Right ventricle myocardium superior (tissue), 1 donor: ENCODE results near the gene GALNT14. TPM values are rescaled to one million over a fixed set of nuclear protein-coding genes. Genes with fewer than 3 reads are reported as not detected.
A peak's percentile ranks its signal among the peaks of the same experiment; 100 is the strongest.
"Not testable (repeated sequence)": the region's sequence is repeated elsewhere in the genome, so short reads cannot be mapped to it uniquely, and the experiment has no call there.

Experiments used
- ATAC-seq: fragments of 200-7000 bp; cut with Tn5 transposase; one replicate; pipeline ENCODE4 v1.9.1; 2020; ENCODE audit warnings: mild to moderate bottlenecking; ENCODE audit not compliant: poor library complexity
- DNase-seq: peaks from one replicate; pipeline ENCODE4 v3.0.0-alpha.2; 2020
- intact Hi-C: fragments of 100-400 bp; cut with DNase I; formaldehyde crosslinking; loops from one replicate; pipeline ENCODE4 v1.11.2; 2022
- long read RNA-seq: library from polyadenylated mRNA; unstranded; transcript quantifications from one replicate; pipeline ENCODE4 v2.0.0, GENCODE V29; 2021
- total RNA-seq: library from RNA; stranded (reverse); fragmentation: NEBNext Ultra II Directional; extraction: Animal tissue kit (Norgen Biotek cat#: 25700); gene quantifications from one replicate; pipeline ENCODE4 v1.2.1, GENCODE V29; 2021
- donor health status: DM: no; HTN: yes; CAD: no; lungs with severe emphysema.

Gene GALNT14
- 0.67 TPM for total RNA-seq
- long read RNA-seq, result 0 reads

DNA sequence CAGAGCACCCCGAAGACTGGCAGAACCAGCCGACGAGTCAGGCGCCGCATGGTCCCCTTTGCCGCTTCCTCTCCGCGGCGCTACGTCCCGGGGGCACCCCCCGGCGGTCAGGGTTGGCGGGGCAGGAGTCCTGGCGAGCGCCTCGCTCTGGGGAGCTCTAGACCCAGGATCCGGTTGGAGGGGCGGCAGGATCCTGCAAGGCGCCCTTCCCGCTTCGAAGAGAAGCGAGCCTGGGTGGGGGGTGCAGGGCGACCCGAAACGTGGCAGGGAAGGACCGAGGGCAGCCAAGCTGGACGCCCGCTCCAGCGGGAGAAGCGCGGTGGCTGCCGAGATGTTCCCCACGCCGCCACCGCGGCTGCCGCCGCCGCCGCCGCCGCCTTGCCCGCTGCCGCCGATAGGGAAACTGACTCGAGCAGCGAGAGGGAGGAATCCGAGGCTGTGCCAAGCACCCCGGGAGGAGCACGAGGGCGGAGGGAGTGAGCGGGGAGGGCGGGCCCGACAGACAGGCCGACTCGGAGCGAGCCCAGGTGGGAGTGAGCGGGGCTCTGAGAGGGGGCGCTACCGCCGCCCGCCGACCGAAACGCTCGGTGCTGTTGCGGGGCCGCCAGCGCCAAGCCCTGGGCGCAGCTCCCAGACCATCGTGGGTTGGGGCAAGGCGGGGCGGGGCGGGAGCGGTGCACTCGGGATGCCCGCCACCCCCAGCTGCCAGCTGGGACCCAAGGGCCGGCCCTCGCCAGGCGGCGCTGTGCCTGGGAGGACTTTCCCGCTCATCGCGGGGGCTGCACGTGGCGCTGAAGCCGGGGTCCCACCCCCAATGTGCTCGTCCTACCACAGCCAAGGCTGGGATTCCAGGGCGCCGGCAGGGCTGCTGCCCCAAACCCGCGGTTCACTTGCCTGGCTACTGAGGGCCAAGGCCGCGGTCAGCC lies at the start of gene GALNT14:
TSS of gene GALNT14 (minus strand) at position 404 of the 926 bp plus-strand sequence. CDS start at position 50, 354 bp downstream.
- DNase-seq, result peak; percentile 66
- ATAC-seq, result peak; percentile 89
- intact Hi-C loops, result no loop called here

DNA sequence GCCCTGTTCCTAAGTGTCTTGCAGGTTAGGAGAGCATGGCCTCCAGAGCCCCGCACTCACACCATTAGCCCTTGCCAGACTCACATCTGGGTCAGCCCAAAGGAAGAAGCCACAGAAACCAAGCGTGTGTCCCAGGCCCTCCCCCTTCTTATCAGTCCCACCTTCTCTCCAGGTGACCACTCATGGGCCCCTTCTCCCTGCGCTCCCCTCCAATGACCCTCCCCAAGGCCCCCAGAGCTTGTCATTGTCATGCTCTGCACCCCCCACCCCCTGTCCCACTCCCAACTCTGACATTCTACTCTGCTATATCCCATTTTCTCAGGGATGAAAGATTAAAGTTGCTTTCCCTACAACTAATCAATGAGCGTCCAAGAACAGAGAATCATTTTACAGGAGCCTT lies 48.9 kb upstream of the GALNT14 start:
- ATAC-seq, result no peak
- no peak for DNase-seq
- intact Hi-C loops, result no loop called here

DNA sequence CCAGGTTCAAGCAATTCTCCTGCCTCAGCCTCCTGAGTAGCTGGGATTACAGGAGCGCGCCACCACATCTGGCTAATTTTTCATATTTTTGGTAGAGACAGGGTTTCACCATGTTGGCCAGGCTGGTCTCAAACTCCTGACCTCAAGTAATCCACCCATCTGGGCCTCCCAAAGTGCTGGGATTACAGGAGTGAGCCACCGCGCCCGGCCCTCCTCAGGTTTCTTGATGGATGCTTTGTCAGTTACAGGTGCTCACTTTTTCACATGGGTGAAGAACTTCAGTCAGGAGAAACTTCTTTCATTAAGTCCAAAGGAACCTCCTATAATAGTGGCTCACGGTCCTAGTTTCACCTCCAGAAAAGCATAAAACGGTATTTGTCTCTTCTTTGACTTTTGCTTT lies 45.7 kb upstream of the GALNT14 start:
- intact Hi-C loops, ATAC-seq, DNase-seq: not testable (repeated sequence)

DNA sequence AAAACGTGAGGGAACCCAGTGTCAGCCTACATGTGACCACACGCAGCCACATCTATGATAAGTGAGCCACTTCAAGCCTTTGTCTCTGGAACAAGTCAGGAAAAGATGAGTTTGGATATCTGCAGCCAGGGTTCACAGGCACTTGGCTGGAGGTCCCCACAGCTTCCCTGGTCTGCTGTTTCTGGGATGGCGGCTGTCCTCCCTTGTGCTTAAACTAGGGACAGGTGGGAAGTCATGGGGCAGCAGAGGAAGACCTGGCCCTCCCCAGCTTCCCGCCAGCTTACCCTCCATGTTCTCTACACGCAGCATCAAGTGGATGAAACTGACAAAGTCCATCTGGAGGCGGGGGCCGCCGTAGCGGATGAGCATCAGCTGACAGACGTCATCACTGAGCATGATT lies 38.5 kb upstream of the GALNT14 start:
- DNase-seq (no peak), ATAC-seq (no peak)
- intact Hi-C loops, result loop anchor here (10.0 kb wide), 1 partner anchor 158 kb away; no protein-coding TSS in a partner anchor

DNA sequence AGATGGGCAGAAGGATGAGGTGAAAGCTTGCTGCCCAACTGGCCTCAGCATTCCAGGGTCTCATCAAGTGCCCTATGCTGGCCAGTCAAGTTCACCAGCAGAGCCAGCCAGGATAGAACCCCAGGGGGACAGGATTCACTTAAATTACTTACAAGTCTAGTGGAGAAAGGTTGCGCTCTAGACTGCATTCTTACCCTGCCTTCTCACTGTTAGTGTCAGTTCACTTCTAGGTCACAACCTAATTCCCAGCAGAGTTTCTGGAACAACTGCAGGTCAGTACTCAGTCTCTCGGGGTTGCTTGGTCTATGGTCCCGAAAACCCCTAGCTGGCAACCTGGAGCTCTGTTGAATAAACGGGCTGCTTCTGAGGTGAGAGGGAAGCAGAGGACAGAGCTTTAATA lies 32.9 kb upstream of the GALNT14 start:
- intact Hi-C loops, result loop anchor here (2.0 to 10.0 kb wide), 2 partner anchors 164 to 456 kb away; no protein-coding TSS in a partner anchor
- DNase-seq (no peak), ATAC-seq (no peak)

DNA sequence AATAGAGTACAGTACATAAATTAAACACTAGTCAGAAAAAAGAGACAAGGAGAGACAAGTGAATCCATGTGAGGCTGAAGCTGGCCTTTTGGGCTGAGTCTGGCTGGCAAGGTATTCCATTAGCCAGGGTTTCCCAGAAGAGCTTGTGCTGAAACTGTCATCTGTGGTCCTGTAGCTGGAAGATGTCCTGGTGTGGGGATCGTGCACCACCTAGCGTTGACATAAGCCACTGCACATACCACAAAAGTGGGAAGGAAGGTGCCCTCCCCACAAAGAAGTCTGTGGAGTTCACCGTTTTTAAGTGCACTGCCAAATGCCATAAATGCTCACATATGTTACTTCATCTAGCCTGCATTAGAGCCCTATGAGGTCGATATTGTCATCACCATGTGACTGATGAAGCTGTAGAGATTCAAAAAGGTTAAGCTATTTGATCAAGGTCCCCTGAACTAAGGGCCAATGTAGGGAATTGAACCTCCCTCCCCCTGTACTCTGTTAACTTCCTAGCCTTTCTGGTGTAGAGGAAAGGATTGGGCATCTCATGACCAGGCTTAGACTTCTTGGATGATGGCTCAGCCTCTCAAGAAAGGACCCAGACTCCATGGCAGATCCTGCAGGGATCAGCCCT lies 31.9 kb upstream of the GALNT14 start:
- peak; percentile 94 for ATAC-seq

GRCh38 chr2:31168291-31168690 lies 30.1 kb upstream of the GALNT14 start:
- intact Hi-C loops, result no loop called here
- DNase-seq (no peak), ATAC-seq (no peak)

More for the DNA sequence above, 31.9 kb upstream of the GALNT14 start:
- intact Hi-C loops, result loop anchor here (2.0 to 10.0 kb wide), 2 partner anchors 165 to 455 kb away; no protein-coding TSS in a partner anchor
- peak; percentile 58 for DNase-seq

GRCh38 chr2:31166925-31167324 lies 28.7 kb upstream of the GALNT14 start:
- ATAC-seq (no peak), DNase-seq (no peak)
- intact Hi-C loops, result no loop called here

GRCh38 chr2:31163011-31163539 lies 24.8 kb upstream of the GALNT14 start:
- intact Hi-C loops, result no loop called here
- DNase-seq (no peak), ATAC-seq (no peak)

GRCh38 chr2:31161637-31162036 lies 23.4 kb upstream of the GALNT14 start:
- intact Hi-C loops, result no loop called here

DNA sequence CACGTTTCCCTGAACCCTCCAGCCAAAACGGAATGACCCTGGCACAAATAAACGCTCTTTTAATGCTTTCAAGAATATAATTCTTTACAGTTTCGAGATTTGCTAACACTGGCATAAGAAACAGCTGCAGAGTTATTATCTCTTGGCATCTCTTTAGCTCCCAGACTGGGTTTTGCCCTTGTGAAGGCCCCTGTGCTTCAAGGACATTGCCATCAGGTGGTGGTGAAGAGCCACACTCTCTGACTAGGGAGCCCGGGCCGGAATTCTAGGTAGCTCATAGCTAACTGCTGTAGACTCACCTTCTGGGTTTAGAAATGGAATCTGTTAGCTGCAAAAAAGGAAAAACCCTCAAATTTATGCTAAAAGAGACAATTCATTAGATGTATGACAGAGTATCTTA lies 13.3 kb upstream of the GALNT14 start:
- no peak for DNase-seq
- intact Hi-C loops, result no loop called here
- ATAC-seq, result no peak

More at GRCh38 chr2:31161637-31162036, 23.4 kb upstream of the GALNT14 start:
- DNase-seq (no peak), ATAC-seq (no peak)

DNA sequence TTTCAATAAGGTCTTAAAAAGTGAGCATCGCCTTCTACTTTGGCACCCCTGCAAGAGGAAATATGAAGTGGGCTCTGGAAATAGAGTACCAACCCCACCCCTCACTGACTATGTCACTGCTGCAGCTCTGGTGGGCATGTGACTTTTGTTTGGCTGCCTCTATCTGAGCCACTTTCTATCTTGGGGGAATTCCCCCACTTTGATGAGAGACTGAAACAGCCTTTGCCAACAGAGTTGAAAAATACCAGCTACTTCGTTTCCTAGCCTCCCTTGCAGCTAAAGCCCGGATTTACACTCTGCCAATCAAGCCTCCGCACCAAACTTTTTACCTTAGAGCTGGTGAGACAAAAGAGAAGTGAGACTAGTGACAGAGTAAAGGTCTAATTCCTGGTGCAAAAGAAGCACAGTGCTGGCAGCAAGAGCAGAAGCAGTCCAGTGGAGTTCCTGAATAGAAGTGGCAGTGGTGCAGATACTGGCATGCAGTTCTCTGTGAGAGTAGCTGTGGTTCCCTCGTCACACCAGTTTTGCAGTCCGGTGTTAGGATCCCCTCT lies 12.0 kb upstream of the GALNT14 start:
- ATAC-seq (no peak), DNase-seq (no peak)
- intact Hi-C loops, result no loop called here

- intact Hi-C loops, result no loop called here
- ATAC-seq (no peak), DNase-seq (no peak)
Measured at GRCh38 chr2:31148514-31148913, 10.3 kb upstream of the GALNT14 start.

- intact Hi-C loops, result no loop called here
- no peak for DNase-seq
- ATAC-seq, result no peak
Measured at GRCh38 chr2:31147645-31148044, 9.4 kb upstream of the GALNT14 start.

- intact Hi-C loops, result no loop called here
- DNase-seq (no peak), ATAC-seq (no peak)
Measured at GRCh38 chr2:31142110-31142509, 3.9 kb upstream of the GALNT14 start.

DNA sequence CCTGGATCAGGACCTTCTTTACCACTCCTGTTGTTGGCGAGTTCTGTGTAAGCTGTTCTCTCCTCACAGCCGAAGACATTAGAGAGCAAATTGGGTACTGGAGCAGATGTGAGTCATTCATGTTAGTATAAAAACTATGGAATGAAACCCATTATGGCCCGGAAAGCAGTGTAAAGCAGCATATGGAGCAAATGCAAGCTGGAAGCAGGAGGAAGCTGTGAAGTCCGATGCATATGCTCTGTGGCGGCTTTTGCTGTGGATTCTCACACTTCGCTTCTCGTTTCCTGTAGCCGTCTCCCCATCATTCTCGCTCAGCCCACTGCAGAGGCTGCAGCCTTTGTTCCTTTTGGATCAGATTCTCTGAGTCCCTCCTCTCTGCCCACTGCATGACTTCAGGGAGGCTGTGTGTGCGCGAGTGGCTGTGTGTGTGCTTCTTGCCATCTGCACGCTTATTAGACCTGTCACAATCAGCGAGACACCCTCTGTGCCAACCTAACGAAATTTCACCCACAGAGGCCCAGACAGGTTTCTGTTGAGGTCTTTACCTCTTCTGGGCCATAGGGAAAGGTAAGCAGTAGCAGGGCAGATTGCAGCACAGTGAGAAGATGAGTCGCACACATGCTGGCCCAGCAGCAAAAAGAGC lies 3.3 kb upstream of the GALNT14 start:
- DNase-seq (no peak), ATAC-seq (no peak)
- intact Hi-C loops, result no loop called here

DNA sequence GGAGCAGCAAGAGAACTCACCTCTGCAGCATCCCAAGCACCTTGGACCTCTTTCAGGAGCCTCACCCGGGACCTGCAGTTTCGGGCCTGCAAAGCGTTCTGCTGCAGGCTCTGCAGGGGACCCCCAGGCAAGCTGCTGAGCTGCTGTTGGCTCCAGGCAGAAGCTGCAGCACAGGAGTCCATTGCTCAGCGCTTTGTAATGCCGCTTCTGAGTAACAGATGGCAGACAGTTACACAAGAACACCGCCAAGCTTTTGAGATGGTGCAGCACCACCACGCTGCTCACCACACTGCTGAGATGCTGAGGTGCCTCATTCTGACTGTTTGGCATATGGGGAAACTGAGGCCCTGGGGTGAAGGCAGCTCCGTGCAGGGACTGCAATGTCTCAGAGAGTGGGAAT lies 1.9 kb upstream of the GALNT14 start:
- ATAC-seq, result no peak
- intact Hi-C loops, result no loop called here
- DNase-seq, result no peak

- intact Hi-C loops, result no loop called here
- no peak for ATAC-seq
- DNase-seq, result no peak
Measured at GRCh38 chr2:31139671-31140070, 1.4 kb upstream of the GALNT14 start.
